ENCODE measurements around the gene PDE1A.
"Not testable (repeated sequence)": the region's sequence is repeated elsewhere in the genome, so short reads cannot be mapped to it uniquely, and the experiment has no call there.

PDE1A gene

DNA sequence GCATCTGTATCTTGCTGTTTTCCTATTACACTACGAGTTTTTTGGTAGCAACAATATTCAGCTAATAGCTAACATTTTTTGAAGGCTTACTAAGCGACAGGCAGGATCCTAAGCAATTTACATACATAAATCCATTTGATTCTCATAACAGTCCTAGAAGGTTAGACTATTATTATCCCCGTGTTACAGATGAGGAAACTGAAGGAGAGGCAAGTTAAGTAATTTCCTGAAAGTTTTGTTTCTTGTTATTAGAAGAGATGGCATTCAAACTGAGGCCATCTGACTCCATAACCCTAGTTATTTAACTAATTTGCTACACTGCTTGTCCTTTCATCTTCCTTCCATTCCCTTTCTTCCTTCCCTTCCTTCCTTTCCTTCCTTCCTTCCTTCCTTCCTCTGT, 68.2 kb downstream of the PDE1A start:
- DNase-seq (ENCODE audit: low read depth), result no peak

DNA sequence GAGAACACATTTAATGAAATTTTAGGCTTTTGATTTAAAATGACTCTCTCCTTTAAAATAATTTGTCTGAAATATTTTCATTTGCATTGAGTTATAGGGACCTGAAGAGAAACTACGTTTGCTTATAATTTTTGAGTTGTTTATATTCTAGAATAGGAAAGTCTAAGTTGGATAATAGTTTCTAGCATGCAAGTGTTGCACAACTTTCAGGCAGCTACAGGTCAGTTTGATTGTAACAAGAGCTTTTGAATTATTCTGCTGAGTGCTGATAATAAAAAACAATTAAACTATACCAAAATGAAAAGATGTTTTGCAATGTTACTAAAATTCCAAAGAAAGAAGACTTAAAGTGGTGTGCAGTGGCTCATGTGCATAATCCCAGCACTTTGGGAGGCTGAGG, 71.0 kb downstream of the PDE1A start:
- DNase-seq (ENCODE audit: low read depth), result no peak

DNA sequence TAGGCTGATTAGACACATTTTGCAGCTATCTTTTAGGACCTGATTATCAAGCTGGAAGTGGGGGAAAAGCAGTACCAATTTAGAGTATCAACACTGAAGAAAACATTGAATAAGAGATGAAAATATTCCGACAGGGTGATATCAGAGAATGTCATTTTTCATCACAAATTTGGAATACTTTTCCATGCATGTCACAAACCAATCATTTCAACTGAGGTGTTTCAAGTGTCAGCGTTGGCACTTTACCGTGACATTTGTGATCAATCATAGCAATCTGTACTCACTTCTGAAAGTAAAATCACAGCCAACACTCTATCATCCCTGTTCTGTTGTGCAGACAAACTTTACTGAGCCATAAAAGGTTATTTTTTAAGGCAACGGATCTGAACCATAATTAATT, 75.4 kb downstream of the PDE1A start:
- DNase-seq (ENCODE audit: low read depth), result no peak

DNA sequence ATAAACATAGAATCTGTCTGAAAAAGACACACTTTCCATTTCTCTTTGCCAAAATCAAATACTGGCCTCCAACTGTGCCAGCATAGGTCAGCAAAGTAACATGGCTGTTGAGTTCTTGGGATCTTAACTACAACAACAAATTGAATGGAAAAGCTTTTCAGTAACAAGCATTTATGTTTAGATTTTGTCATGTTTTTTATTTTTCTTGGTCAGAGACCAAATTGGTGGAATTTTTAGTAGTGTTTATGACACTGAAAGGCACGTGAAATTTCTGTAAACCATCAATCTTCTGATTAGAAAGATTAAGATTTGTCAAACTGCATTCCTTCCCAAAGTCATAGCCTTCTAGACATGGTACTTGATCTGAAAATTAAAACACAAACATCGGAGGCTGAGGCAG, 77.6 kb downstream of the PDE1A start:
- DNase-seq (ENCODE audit: low read depth), result no peak

DNA sequence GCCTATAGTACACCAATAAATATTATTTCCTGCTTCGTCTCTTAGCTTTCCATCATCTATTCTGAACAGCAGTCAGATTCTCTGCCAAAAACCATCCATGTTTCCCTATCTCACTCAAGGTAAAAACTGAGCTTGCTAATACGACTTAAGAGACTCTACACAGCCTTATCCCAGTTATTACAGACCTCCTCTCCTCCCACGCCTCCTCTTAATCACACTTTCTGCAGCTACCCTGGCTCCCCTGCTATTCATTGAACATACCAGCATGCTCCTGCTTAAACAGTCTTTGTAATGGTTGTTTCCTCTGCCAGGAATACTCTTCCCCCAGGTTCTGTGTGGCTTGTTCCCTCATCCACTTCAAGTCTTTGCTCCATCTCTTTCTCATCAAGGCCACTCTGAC, 81.5 kb downstream of the PDE1A start:
- DNase-seq (ENCODE audit: low read depth), result no peak

DNA sequence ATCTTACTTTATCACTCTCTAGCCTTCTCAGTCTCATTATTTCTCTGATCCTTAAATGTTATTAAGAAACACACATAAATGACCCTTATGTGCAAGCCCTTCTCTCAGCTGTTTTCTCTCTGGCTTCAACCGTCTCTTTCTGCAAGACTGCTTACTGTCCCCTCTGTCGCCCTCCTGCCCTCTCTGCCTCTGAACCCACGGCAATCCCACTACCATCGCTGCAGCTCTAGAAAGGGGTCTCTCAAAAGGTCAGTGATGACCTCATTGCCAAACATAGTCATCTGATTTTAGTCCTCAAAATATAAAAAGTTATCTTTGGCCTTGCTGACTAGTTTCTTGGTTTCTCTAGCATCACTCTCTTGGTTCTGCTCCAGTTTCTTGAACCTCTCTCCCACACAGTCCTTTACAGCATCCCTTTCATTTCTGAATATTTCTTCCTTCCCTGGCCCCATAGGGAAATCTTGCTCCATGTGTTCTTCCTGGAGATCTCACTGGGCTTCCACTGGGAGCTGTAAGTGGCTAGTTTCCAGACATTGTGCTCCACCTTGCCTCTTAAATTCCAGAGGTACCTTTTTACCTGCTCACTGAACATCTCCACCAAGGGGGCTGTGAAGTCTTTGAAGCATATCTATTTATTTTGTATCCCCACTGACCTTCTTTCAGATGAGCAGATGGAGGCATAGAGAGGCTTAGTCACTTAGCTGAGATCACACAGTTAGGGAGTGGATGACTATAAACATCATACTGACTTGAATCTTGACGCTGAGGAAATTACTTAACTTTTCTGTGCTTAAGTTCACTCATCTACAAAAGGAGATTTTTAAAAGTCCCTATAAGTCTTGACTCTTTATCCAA, 96.2 kb downstream of the PDE1A start:
- DNase-seq (ENCODE audit: low read depth), result peak; percentile 38

DNA sequence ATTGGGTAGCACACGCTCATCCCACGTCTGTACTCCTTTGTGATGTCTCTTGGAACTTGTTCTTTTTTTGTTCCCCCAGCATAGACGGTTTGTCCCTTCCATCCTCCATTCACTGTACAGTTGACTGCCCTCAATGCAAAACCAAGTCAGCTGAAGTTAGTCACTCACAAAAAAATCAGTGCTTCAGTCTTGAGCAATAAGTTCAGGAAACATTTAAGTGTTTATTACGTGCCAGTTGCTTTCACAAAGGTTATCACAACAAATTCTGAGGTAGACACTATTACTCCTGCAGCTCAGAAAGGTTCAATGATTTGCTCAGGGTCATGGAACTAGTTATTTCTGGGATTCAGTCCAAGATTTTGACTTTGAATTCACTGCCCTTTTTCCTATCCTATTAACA, 102.2 kb downstream of the PDE1A start:
- DNase-seq (ENCODE audit: low read depth), result no peak

DNA sequence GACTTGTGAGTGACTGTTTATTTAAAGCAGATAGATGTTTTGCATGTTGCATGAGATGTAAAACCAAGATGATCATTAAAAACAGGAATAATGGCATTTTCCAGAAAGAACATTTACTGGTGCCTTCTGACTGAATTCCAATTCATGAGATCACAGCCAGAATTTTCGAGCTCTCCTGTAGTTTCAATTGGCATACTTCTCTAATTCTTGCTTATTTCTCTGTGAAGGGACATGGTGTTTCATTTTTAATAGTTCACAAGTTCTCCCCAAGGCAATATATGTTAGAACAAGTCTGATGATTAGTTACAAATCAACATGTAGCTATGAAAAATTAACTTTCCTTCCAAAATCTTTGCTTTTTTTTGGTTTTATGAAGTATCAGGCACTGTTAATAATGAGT, 105.7 kb downstream of the PDE1A start:
- no peak for DNase-seq (ENCODE audit: low read depth)

DNA sequence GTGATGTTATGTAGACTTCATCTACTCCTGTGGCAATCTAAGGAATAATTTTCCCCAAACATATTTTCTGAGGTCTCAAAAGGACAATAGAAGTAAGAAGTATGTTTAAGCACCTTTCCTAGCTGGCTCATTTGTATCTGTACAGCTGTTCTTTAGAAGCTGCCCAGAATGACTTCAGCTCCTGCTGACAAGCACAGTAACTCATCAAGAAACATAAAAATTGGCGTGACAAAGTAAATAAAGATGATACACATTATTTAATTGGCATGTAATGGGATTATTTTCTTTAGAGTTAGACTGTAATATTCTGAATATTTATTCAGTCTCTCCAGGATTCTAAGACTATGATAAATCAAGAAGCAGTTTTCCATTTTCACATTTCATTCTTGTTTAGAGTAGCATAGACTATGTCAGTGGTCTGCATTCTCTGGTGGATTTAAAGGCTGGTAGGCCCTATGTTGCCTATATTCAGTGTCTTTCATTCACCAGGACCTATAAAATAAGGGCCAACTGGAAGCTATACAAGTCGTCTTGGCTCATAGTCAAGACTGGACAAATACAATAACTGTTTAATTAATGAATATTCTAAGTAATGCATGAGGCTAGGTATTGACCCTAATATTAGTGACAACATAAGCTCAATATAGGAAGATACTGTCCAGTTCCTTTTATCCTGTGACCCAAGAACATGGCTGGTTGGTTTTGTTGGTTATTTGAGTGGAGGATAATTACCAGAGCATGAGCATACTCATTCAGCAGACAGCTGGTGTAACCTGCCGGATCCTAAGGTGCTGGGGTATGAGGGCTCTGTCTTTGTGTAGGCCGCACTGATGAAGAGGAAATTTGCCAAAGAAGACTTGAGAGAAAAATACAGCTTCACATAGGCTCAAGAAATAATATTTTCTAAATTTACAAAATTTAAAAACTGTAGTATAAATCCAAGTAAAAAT, 107.0 kb downstream of the PDE1A start:
- DNase-seq (ENCODE audit: low read depth), result peak; percentile 36

DNA sequence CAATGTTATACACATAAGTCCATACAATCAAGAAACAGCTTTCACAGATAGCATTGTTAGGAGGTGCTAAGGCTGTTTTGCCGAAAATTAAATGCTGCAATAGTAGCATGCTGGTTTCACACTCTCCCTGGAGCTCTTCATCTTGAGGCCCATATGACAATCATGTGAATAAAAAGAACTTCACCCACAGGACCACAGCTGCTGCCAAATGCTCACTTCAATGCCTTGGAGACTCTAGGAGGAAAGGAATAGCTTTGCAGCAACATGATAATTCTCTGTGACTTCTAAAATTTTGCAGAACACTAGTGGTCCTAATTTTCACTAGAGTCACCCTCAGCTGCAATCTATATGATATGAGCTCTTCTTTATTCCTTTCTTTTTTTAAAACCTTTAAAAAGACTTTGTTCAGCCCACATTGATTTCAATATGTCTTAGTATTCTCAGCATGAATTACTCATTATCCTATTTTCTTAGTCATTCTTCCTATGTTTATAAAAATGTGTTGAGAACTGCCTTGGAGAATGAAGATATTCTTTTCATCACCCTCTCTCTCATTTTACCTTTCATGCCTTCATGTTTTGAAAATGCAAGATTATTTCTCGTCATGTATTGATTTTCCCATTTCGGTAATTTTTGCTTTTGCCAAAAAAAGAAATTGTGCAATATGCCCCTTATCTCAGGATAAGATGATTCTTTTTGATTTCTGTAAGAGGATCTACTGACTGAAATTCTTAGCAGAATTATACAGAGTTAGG, 108.2 kb downstream of the PDE1A start:
- peak; percentile 75 for DNase-seq (ENCODE audit: low read depth)

DNA sequence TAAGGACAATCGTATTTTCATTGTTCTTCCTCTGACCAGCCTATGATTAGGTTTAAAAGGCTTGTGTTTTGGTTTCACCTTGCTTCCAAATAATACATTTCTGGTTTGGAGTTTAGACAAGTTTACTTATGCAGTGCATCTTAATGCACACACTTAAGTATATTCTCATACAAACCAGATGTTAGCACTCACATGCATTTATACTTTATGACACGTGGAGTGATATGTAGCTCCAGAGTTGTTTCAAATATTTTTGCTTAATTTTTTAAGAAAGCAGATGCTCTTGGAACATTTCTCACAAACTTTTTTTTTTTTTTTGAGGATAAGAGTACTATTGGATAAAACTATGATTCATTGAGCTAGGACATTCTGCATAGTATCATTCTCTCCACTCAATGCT, 109.9 kb downstream of the PDE1A start:
- no peak for DNase-seq (ENCODE audit: low read depth)

DNA sequence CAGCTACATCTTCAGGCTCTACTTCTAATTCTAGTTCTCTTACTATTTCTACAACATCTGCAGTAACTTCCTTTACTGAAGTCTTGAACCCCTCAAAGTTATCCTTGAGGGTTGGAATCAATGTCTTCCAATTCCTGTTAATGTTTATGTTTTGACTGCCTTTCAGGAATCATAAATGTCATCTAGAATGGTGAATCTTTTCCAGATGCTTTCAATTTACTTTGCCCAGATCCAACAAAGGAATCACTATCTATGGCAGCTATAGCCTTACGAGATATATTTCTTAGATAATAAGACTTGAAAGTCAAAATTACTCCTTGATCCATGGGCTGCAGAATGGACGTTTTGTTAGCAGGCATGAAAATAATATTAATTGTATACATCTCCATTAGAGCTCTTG, 123.9 kb downstream of the PDE1A start:
- DNase-seq (ENCODE audit: low read depth), result no peak

DNA sequence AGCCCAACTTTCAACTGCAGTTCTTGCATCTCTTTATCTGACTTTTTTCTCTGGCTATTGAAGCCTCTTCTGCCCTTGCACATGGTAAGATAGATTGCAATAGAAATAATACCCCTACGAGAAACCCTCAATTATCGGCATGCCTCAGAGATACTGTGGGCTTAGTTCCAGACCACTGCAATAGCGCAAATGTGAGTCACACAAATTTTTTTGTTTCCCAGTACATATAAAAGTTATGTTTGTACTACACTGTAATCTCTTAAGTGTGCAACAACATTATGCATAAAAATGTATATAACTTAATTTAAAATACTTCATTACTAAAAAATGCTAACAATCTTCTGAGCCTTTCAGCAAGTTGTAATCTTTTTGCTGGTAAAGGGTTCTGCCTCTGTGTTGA, 124.7 kb downstream of the PDE1A start:
- peak; percentile 47 for DNase-seq (ENCODE audit: low read depth)

DNA sequence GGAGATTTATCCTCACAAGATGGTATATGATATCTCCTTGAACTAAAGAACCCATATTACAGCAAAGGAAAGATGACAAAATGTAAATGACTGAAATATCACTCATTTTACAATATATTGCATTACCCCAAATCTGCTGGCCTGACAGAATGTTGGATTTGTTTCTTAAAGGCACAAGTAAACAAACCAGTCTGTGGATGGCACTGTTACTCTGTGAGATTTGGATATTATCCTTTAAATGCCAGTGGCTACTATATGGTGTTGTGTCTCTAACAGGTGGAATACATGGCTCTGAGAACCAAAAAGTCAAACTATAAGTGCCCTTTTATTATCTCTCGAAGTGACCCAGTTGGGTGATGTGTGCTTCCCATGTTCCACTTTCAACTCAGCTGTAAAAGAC, 125.7 kb downstream of the PDE1A start:
- no peak for DNase-seq (ENCODE audit: low read depth)

DNA sequence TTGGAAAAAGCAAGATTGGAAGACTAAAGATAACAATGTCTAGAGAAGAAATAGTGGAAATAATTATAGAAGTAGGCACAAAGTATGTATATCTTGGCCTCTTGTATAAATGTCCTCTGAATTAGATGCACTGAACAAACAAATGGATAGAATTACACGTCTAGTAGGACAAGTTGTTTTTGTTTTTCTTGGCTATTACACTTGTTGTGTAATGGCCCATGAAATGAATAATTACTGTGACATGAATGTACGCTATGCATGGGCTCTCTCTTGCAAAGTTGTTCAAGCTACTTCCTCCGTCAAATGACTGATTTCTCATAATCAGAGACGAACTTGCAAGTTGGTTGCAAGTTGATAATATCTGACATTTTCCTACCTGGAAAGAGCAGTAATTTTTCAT, 126.2 kb downstream of the PDE1A start:
- no peak for DNase-seq (ENCODE audit: low read depth)

DNA sequence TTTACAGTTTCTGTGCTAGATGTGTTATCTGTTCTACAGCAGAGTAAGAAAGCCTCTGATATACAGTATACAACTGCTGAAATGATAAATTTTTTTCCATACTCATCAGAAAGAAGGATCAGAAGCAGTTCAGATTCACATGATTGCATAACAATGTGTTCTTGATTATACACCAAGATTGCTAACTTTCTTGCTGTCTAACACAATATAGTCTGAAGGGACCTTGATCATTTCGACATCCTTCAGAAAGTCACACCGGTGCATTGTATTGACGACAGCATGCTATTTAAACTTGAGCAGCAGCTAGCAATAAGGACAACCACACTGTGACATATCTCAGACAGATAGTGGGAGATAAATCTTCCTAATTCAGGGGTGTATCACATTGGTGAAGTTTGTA, 127.2 kb downstream of the PDE1A start:
- no peak for DNase-seq (ENCODE audit: low read depth)

DNA sequence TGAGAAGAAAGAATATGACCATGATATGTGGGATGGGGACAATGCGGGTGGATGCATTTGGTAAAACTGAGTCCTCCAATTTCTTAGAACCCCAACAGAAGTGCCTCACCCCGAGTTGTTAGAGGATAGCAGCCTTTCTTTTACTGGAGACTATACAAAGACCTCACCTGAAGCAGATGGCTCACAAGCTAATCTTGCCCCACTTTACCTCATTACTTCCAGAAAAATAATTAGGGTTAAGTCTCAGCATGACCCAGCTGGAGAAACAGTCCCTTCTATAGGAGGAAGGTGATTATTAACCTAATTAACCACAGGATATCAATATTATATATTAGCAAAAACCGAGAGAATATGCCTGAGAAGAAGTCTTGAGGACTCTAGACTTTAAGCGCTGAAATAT, 128.4 kb downstream of the PDE1A start:
- DNase-seq (ENCODE audit: low read depth), result no peak

DNA sequence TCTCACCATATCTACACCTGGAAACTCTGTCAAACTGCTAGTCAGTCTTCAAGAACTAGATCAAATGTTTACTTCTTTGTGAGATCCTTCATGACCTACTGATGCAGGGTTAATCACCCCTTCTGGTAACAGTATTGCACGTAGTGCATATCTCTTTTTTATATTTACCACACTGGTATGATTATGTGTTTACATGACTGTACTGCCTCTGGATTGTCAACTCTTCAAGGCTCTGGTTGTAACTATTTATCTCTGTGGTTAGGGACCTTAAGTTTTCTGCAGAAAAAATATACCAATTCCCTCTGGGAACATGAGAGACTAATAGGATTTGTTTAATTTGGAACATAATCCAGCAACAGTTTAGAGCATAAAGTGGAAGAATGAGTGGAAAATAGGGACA, 135.5 kb downstream of the PDE1A start:
- DNase-seq (ENCODE audit: low read depth), result peak; percentile 13

DNA sequence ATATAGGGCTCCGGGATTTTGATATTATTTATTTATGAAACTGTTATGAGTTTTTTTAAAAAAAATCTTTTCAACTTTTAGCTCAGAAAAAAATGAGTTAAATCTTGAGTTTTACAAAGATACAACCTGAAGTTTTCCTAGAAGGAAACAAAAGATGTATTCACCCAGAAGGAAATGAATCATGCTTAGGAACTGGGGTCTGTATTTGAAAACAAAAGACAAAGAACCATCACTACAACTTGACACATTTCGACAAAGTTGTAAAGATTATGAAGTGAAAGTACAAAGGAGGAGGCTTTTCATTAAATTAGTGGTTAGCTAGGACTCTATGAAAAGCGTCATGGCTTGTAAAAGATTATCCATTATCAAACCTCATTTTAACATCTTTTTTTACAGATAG, 143.3 kb downstream of the PDE1A start:
- peak; percentile 57 for DNase-seq (ENCODE audit: low read depth)

DNA sequence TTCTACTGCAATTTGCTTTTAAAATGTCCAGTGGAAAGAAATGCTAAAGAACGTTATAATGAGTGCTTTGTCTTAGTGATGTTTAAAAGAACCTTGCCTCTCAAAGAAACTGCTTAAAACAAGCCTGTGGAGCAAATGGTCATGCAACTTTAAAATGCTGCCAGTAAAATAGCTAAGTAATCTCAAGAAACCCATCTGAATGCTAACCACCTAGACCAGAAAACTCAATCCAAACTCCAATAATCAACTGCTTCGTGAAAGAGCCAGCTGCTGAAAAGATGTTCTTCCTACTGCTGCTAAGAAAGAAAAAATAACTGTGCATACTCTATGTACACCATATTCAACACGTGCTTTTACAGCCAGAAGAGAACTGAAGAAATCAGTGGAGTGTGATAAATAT, 145.6 kb downstream of the PDE1A start:
- no peak for DNase-seq (ENCODE audit: low read depth)

DNA sequence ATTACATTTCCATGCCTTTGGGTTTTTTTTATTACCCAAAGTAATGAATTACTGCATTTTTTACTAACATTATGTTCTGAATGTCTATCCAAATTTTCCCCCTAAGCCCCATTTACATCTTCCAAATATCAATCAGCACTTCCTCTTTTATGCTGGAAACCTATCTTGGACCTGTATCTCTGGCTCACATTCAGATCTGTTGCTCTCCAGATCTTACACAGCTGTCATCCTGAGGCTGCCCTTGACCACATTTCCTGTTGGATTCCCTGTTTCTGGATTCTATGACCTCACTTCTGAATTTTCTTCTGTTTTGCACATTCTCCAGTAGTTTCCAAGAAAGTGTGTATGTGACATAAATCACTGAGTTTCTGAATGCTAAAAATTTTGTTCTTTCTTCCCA, 146.7 kb downstream of the PDE1A start:
- peak; percentile 53 for DNase-seq (ENCODE audit: low read depth)

DNA sequence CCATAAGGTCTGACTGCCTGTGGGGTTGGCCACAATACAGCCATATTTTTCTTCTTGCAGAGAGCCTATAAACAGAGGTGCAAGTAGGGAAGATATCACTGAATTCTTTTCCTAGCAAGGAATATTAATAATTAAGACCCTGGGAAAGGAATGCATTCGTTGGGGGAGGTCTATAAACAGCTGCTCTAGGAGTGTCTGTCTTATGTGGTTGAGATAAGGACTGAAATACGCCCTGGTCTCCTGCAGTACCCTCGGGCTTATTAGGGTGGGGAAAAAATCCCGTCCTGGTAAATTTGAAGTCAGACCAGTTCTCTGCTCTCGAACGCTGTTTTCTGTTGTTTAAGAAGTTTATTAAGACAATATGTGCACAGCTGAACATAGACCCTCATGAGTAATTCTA, 150.2 kb downstream of the PDE1A start:
- DNase-seq (ENCODE audit: low read depth), result not testable (repeated sequence)

Data from ELR (cell line).